ENCODE measurements around the gene TMEM86B.

GRCh38 chr19:55251341-55252081 lies 22.9 kb upstream of the TMEM86B start:
- TF ChIP-seq CTCF (IDR thresholded peaks at IDR 0.05) (no peak), EP300 (IDR thresholded peaks at IDR 0.05) (no peak)
